ENCODE measurements around the gene ATRNL1.

The ATRNL1 gene

GRCh38 chr10:115915429-115915828 is 822.3 kb downstream of the ATRNL1 start:
- no peak for DNase-seq

- no peak for DNase-seq
These were observed 825.6 kb downstream of the ATRNL1 start for GRCh38 chr10:115918812-115919211.

GRCh38 chr10:115921795-115922194 is 828.6 kb downstream of the ATRNL1 start:
- DNase-seq, result no peak

GRCh38 chr10:115931309-115931708 is 838.1 kb downstream of the ATRNL1 start:
- DNase-seq, result no peak

GRCh38 chr10:115932099-115932498 is 838.9 kb downstream of the ATRNL1 start:
- DNase-seq, result no peak

- no peak for DNase-seq
These were observed 839.9 kb downstream of the ATRNL1 start for GRCh38 chr10:115933098-115933497.

GRCh38 chr10:115935731-115936130 is 842.6 kb downstream of the ATRNL1 start:
- DNase-seq, result no peak

GRCh38 chr10:115936926-115937767 is 844.0 kb downstream of the ATRNL1 start:
- DNase-seq, result no peak

- no peak for DNase-seq
These were observed 844.5 kb downstream of the ATRNL1 start for GRCh38 chr10:115937768-115938056.

GRCh38 chr10:115939101-115939854 is 846.1 kb downstream of the ATRNL1 start:
- no peak for DNase-seq

- DNase-seq, result no peak
These were observed 848.2 kb downstream of the ATRNL1 start for GRCh38 chr10:115941361-115941771.

GRCh38 chr10:115942101-115942500 is 848.9 kb downstream of the ATRNL1 start:
- no peak for DNase-seq

GRCh38 chr10:115944538-115944937 is 851.4 kb downstream of the ATRNL1 start:
- DNase-seq, result no peak

- no peak for DNase-seq
These were observed 852.7 kb downstream of the ATRNL1 start for GRCh38 chr10:115945701-115946445.

GRCh38 chr10:115947104-115947503 is 853.9 kb downstream of the ATRNL1 start:
- DNase-seq, result no peak

GRCh38 chr10:115948465-115948864 is 855.3 kb downstream of the ATRNL1 start:
- no peak for DNase-seq

GRCh38 chr10:115949282-115949844 is 856.2 kb downstream of the ATRNL1 start:
- DNase-seq, result no peak

- no peak for DNase-seq
These were observed 857.2 kb downstream of the ATRNL1 start for GRCh38 chr10:115950320-115950719.

GRCh38 chr10:115951242-115951641 is 858.1 kb downstream of the ATRNL1 start:
- DNase-seq, result no peak

GRCh38 chr10:115953281-115953680 is 860.1 kb downstream of the ATRNL1 start:
- DNase-seq, result no peak

- no peak for DNase-seq
These were observed 860.8 kb downstream of the ATRNL1 start for GRCh38 chr10:115953968-115954367.

GRCh38 chr10:115956225-115957011 is 863.3 kb downstream of the ATRNL1 start:
- no peak for DNase-seq

Data from CD4-positive, alpha-beta T cell treated with Interleukin-21 for 1 hour (primary cell).